ENCODE data around the gene RMDN2.

DNA sequence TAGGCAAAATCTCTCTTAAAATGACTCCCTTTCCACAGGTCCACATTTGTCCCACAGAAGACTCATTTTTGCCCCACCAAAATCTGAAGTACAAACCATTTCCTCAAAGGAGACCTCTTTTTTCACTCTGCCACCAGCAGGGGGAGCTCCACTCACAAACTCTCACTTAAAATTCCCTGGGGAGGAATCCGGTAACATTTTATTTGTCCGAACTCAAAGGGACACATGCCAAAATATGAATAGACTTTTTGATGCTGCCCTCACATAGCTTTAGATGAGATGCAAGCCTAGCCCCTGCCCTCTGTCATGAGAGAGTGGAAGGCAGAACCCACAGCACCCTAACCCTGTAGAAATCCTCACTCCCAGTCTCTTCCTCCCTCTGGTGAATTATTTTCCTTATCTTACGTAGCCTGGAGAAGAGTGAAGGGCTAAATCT lies 57.1 kb downstream of the RMDN2 start:
- TF ChIP-seq, protein P1, sequence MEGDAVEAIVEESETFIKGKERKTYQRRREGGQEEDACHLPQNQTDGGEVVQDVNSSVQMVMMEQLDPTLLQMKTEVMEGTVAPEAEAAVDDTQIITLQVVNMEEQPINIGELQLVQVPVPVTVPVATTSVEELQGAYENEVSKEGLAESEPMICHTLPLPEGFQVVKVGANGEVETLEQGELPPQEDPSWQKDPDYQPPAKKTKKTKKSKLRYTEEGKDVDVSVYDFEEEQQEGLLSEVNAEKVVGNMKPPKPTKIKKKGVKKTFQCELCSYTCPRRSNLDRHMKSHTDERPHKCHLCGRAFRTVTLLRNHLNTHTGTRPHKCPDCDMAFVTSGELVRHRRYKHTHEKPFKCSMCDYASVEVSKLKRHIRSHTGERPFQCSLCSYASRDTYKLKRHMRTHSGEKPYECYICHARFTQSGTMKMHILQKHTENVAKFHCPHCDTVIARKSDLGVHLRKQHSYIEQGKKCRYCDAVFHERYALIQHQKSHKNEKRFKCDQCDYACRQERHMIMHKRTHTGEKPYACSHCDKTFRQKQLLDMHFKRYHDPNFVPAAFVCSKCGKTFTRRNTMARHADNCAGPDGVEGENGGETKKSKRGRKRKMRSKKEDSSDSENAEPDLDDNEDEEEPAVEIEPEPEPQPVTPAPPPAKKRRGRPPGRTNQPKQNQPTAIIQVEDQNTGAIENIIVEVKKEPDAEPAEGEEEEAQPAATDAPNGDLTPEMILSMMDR (tag by site-specific recombination; IDR thresholded peaks at IDR 0.05): peak; percentile 45
- no peak for TF ChIP-seq ZNF184 (tag by site-specific recombination; IDR thresholded peaks at IDR 0.05)
- no peak for TF ChIP-seq HOXA7 (CRISPR knock-in tag; IDR thresholded peaks at IDR 0.05; ENCODE audit: borderline replicate concordance)
- TF ChIP-seq ZNF548 (tag by site-specific recombination; IDR thresholded peaks at IDR 0.05): no peak
- TF ChIP-seq ZNF274 (IDR thresholded peaks at IDR 0.05; ENCODE audit: low read length): no peak
- TF ChIP-seq ZNF274 (tag by site-specific recombination; IDR thresholded peaks at IDR 0.05; ENCODE audit: borderline replicate concordance): no peak
- TF ChIP-seq GLI4 (tag by site-specific recombination; IDR thresholded peaks at IDR 0.05): no peak
- TF ChIP-seq ZBTB1 (tag by site-specific recombination; IDR thresholded peaks at IDR 0.05): no peak
- TF ChIP-seq ZBTB7A (tag by site-specific recombination; IDR thresholded peaks at IDR 0.05; ENCODE audit: low read depth): no peak
- no peak for TF ChIP-seq ZNF837 (tag by site-specific recombination; IDR thresholded peaks at IDR 0.05)
- TF ChIP-seq ZNF292 (tag by site-specific recombination; IDR thresholded peaks at IDR 0.05; ENCODE audit: borderline replicate concordance, low read depth): no peak

All from HEK293 (cell line).